DND-41 (cell line): ENCODE data around the gene NEURL1B.

Experiments
- ATAC-seq: fragments of 200-7000 bp; cut with Tn5 transposase; 3 replicates; pipeline ENCODE4 v1.9.1; 2021; ENCODE audit warnings: low read depth; ENCODE audit not compliant: insufficient read depth
- DNase-seq: peaks from one replicate; pipeline ENCODE4 v3.0.0-alpha.2; 2020
- H2AFZ ChIP-seq: 2 replicates; pipeline ENCODE4 v1.6.0; 2012; ENCODE audit warnings: low read depth, low read length
- H3K27ac ChIP-seq: 2 replicates; pipeline ENCODE4 v1.5.1; 2012; ENCODE audit warnings: low read length, inconsistent platforms
- H3K27me3 ChIP-seq: fragments of 200-600 bp; sonication (generic); 2 replicates; pipeline ENCODE4 v1.6.0; 2012; ENCODE audit warnings: low read length, mild to moderate bottlenecking, inconsistent platforms; ENCODE audit not compliant: insufficient read depth, poor library complexity
- H3K36me3 ChIP-seq: 2 replicates; pipeline ENCODE4 v1.5.1; 2012; ENCODE audit warnings: low read length, inconsistent platforms; ENCODE audit not compliant: insufficient read depth
- H3K4me1 ChIP-seq: 2 replicates; pipeline ENCODE4 v1.5.1; 2012; ENCODE audit warnings: mild to moderate bottlenecking, low read length; ENCODE audit not compliant: insufficient read depth
- H3K4me2 ChIP-seq: 2 replicates; pipeline ENCODE4 v1.6.0; 2012; ENCODE audit warnings: mild to moderate bottlenecking, moderate library complexity, low read length, inconsistent platforms; ENCODE audit not compliant: insufficient read depth
- H3K4me3 ChIP-seq, 2 experiments: fragments of 200-600 bp in 1 of 2; shearing (Covaris generic) in 1 of 2; 2 replicates each; pipeline ENCODE4 v1.5.1; 2012 to 2016; ENCODE audit warnings: inconsistent platforms in 2 of 2, low read length in 2 of 2, mild to moderate bottlenecking in 2 of 2, low read depth in 1 of 2, moderate library complexity in 1 of 2
- H3K79me2 ChIP-seq: 2 replicates; pipeline ENCODE4 v1.6.0; 2012; ENCODE audit warnings: low read length, inconsistent platforms; ENCODE audit not compliant: insufficient read depth
- H3K9ac ChIP-seq: 2 replicates; pipeline ENCODE4 v1.6.0; 2012; ENCODE audit warnings: low read depth, mild to moderate bottlenecking, inconsistent platforms, low read length, moderate library complexity
- H3K9me3 ChIP-seq: 2 replicates; pipeline ENCODE4 v1.5.1; 2012; ENCODE audit warnings: low read length, moderate library complexity, mild to moderate bottlenecking, inconsistent platforms; ENCODE audit not compliant: insufficient read depth, severe bottlenecking
- H4K20me1 ChIP-seq: 2 replicates; pipeline ENCODE4 v1.6.0; 2012; ENCODE audit warnings: low read length; ENCODE audit not compliant: insufficient read depth
- EZH2 ChIP-seq: IDR thresholded peaks from 3 replicates; pipeline ENCODE4 v1.6.1; 2012; ENCODE audit warnings: borderline replicate concordance, low read depth, mild to moderate bottlenecking, moderate library complexity, low read length, inconsistent platforms; ENCODE audit not compliant: severe bottlenecking
- TF ChIP-seq, protein P1 (sequence below): IDR thresholded peaks from 2 replicates; pipeline ENCODE4 v1.5.1; 2012; ENCODE audit warnings: borderline replicate concordance, low read length, moderate library complexity, mild to moderate bottlenecking; ENCODE audit not compliant: poor library complexity, severe bottlenecking; ENCODE audit errors: extremely low read depth

Gene NEURL1B

DNA sequence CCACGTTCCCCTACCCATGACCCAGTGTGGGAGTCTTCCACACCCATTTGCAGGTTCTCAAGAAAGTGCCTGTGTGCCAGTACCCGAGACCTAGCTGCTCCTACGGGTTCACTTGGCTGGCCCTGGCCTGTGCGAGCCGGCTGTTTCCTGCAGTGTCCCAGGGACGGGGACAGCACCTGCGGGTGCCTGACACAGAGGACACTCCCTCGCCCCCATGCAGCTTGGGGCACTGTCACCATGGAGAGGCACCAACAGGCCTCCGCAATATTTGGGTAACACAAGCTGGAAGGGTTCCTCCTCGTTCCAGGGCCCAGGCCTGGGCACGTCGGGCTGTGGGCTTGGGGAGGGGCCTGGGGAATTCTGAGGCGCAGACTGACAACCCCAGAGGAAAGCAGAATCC, 88.5 kb downstream of the NEURL1B start:
- H3K4me2 ChIP-seq = no peak overlapping the region
- DNase-seq (no peak), ATAC-seq (no peak)
- no peak overlapping the region for H3K9ac ChIP-seq
- no peak overlapping the region for H2AFZ ChIP-seq
- H3K36me3 ChIP-seq = no peaks in the 10 kb centered on the region
- H3K27me3 ChIP-seq = peaks cover 4% of the 10 kb centered on the region
- TF ChIP-seq, protein P1, sequence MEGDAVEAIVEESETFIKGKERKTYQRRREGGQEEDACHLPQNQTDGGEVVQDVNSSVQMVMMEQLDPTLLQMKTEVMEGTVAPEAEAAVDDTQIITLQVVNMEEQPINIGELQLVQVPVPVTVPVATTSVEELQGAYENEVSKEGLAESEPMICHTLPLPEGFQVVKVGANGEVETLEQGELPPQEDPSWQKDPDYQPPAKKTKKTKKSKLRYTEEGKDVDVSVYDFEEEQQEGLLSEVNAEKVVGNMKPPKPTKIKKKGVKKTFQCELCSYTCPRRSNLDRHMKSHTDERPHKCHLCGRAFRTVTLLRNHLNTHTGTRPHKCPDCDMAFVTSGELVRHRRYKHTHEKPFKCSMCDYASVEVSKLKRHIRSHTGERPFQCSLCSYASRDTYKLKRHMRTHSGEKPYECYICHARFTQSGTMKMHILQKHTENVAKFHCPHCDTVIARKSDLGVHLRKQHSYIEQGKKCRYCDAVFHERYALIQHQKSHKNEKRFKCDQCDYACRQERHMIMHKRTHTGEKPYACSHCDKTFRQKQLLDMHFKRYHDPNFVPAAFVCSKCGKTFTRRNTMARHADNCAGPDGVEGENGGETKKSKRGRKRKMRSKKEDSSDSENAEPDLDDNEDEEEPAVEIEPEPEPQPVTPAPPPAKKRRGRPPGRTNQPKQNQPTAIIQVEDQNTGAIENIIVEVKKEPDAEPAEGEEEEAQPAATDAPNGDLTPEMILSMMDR = no peak
- TF ChIP-seq EZH2 = no peak
- no peak overlapping the region for H3K4me3 ChIP-seq
- no peaks in the 10 kb centered on the region for H4K20me1 ChIP-seq
- no peaks in the 10 kb centered on the region for H3K4me1 ChIP-seq
- H3K79me2 ChIP-seq = no peaks in the 10 kb centered on the region
- no peaks in the 10 kb centered on the region for H3K9me3 ChIP-seq
- H3K27ac ChIP-seq = no peak overlapping the region

DNA sequence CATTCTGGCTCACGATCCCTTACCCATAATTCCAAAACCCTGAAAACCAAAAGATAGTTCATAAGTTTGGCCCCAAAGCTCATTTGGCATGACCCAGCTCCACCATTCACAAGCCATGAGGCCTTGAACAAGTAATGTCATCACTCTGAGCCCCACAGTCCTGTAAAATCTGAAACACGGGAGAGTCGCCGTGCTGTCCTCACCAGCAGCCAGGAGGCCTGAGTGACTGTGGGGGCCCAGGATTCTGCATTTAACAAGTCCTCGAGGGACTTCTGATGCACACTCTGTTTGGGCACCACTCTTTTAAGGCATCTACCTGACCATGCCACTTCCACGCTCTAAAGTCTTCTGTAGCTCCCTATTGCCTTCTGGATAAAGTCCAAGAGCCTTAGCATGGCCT, 89.2 kb downstream of the NEURL1B start:
- no peak overlapping the region for H2AFZ ChIP-seq
- H3K9ac ChIP-seq = no peak overlapping the region
- H3K36me3 ChIP-seq = no peaks in the 10 kb centered on the region
- no peak for ATAC-seq
- no peak overlapping the region for H3K27ac ChIP-seq
- H3K4me2 ChIP-seq = no peak overlapping the region
- no peaks in the 10 kb centered on the region for H3K4me1 ChIP-seq
- TF ChIP-seq, protein P1 = no peak
- no peak for TF ChIP-seq EZH2
- no peaks in the 10 kb centered on the region for H4K20me1 ChIP-seq
- no peak for DNase-seq
- H3K9me3 ChIP-seq = no peaks in the 10 kb centered on the region
- H3K27me3 ChIP-seq = peaks cover 4% of the 10 kb centered on the region
- no peak overlapping the region for H3K4me3 ChIP-seq
- no peaks in the 10 kb centered on the region for H3K79me2 ChIP-seq

DNA sequence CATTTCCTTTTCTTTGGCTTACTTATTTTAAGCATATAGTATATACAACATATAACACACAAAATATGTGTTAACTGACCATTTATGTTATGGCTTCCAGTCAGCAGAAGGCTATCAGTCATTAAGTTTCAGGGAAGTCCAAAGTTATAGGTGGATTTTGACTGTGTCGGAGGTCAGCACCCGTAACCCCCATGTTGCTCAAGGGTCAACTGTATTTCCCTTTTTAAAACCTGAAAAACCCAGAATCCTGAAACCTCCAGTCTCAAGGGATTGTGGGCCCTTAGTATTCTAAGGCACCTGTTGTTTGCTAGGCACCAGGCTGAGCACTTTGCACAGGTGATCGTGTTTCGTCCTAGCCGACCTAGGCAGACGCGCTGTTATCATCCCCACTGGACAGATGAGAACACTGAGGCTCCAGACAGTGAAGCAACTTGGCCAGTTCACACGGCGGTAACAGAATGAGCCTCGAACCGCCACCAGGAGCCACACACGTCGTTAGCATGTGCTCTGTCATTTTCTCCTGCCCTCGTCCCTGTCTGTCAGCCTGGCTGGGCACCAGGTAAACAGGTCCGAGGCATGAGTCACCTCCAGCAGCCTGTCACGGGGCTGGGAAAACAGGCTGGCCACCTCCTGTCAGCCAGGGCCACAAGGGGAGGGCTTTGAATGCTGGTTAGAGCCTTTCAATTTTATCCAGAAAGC, 90.1 kb downstream of the NEURL1B start:
- H4K20me1 ChIP-seq = no peaks in the 10 kb centered on the region
- ATAC-seq (no peak), DNase-seq (no peak)
- no peaks in the 10 kb centered on the region for H3K36me3 ChIP-seq
- no peak overlapping the region for H3K4me3 ChIP-seq
- no peak overlapping the region for H3K4me2 ChIP-seq
- no peaks in the 10 kb centered on the region for H3K9me3 ChIP-seq
- no peaks in the 10 kb centered on the region for H3K79me2 ChIP-seq
- no peak overlapping the region for H2AFZ ChIP-seq
- no peak overlapping the region for H3K9ac ChIP-seq
- TF ChIP-seq, protein P1 = no peak
- H3K27ac ChIP-seq = no peak overlapping the region
- H3K27me3 ChIP-seq = peaks cover 4% of the 10 kb centered on the region
- H3K4me1 ChIP-seq = no peaks in the 10 kb centered on the region

DNA sequence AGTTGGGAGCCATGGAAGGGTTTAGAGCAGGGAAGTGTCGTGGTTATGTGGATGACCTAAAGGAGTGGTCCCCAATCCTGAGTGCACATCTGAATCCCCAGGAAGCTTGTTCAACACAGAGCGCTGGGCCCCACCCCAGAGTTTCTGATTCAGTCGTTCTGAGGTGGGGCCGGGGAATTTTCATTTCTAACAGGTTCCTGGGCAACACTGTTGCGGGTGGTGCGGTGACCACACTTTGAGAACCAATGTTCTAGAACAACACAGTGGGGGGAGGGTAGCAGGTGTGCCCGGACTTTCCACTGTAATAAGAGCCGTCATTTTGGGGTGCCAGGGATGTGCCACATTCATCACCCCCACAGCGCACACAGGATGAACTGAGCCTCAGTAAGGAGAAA, 90.6 kb downstream of the NEURL1B start:
- Histone ChIP-seq H3K4me3 (no peak overlapping the region), H3K4me2 (no peak overlapping the region), H4K20me1 (no peaks in the 10 kb centered on the region), H3K27ac (no peak overlapping the region), H3K9ac (no peak overlapping the region), H3K9me3 (no peaks in the 10 kb centered on the region), H3K27me3 (peaks cover 4% of the 10 kb centered on the region), H3K79me2 (no peaks in the 10 kb centered on the region), H3K4me1 (no peaks in the 10 kb centered on the region), H2AFZ (no peak overlapping the region), H3K36me3 (no peaks in the 10 kb centered on the region)
- DNase-seq (no peak), ATAC-seq (no peak)
- no peak for TF ChIP-seq EZH2
- TF ChIP-seq, protein P1 = no peak
